ENCODE measurements around the gene ST6GALNAC4.
A peak's percentile ranks its signal among the peaks of the same experiment; 100 is the strongest.
"Not testable (repeated sequence)": the region's sequence is repeated elsewhere in the genome, so short reads cannot be mapped to it uniquely, and the experiment has no call there.

Gene ST6GALNAC4

GRCh38 chr9:127885508-127886281 is 31.1 kb downstream of the ST6GALNAC4 start:
- no peak for TF ChIP-seq POLR2A (IDR thresholded peaks at IDR 0.05; ENCODE audit: low read depth, low read length)
- FAIRE-seq (no peak), DNase-seq (ENCODE audit: insufficient read length, low spot score) (no peak)

GRCh38 chr9:127884976-127885490 is 31.8 kb downstream of the ST6GALNAC4 start:
- FAIRE-seq (no peak), DNase-seq (ENCODE audit: insufficient read length, low spot score) (no peak)
- no peak for TF ChIP-seq POLR2A (IDR thresholded peaks at IDR 0.05; ENCODE audit: low read depth, low read length)

- peak; percentile 19; the same call in 1 of the 2 replicates for TF ChIP-seq POLR2A (IDR thresholded peaks at IDR 0.05; ENCODE audit: low read depth, low read length)
- DNase-seq (ENCODE audit: insufficient read length, low spot score) (no peak), FAIRE-seq (no peak)
Measured at GRCh38 chr9:127884427-127884911, 32.4 kb downstream of the ST6GALNAC4 start.

GRCh38 chr9:127883959-127884358 is 32.9 kb downstream of the ST6GALNAC4 start:
- DNase-seq (ENCODE audit: insufficient read length, low spot score) (no peak), FAIRE-seq (no peak)
- TF ChIP-seq POLR2A (IDR thresholded peaks at IDR 0.05; ENCODE audit: low read depth, low read length) = no peak

GRCh38 chr9:127881715-127882114 is 35.1 kb downstream of the ST6GALNAC4 start:
- DNase-seq (ENCODE audit: insufficient read length, low spot score); FAIRE-seq: not testable (repeated sequence)

- FAIRE-seq (no peak), DNase-seq (ENCODE audit: insufficient read length, low spot score) (no peak)
- TF ChIP-seq POLR2A (IDR thresholded peaks at IDR 0.05; ENCODE audit: low read depth, low read length) = no peak
Measured at GRCh38 chr9:127880143-127880542, 36.7 kb downstream of the ST6GALNAC4 start.

- FAIRE-seq (no peak), DNase-seq (ENCODE audit: insufficient read length, low spot score) (no peak)
- TF ChIP-seq POLR2A (IDR thresholded peaks at IDR 0.05; ENCODE audit: low read depth, low read length) = no peak
Measured at GRCh38 chr9:127878652-127879390, 38.0 kb downstream of the ST6GALNAC4 start.

GRCh38 chr9:127878001-127878651 is 38.7 kb downstream of the ST6GALNAC4 start:
- FAIRE-seq = no peak
- no peak for DNase-seq (ENCODE audit: insufficient read length, low spot score)
- no peak for TF ChIP-seq POLR2A (IDR thresholded peaks at IDR 0.05; ENCODE audit: low read depth, low read length)

- no peak for FAIRE-seq
- peak; percentile 85 for DNase-seq (ENCODE audit: insufficient read length, low spot score)
- TF ChIP-seq POLR2A (IDR thresholded peaks at IDR 0.05; ENCODE audit: low read depth, low read length) = peak; percentile 87
Measured at GRCh38 chr9:127877566-127877998, 39.3 kb downstream of the ST6GALNAC4 start, which contains the start of gene AK1. AK1 (minus strand) TSS chr9:127877675; CDS start chr9:127874617, 3,058 bp downstream.

GRCh38 chr9:127876764-127877562 is 39.9 kb downstream of the ST6GALNAC4 start:
- FAIRE-seq = no peak
- peak; percentile 58 for DNase-seq (ENCODE audit: insufficient read length, low spot score)
- TF ChIP-seq POLR2A (IDR thresholded peaks at IDR 0.05; ENCODE audit: low read depth, low read length) = no peak

GRCh38 chr9:127876026-127876763 is 40.6 kb downstream of the ST6GALNAC4 start:
- no peak for FAIRE-seq
- no peak for DNase-seq (ENCODE audit: insufficient read length, low spot score)
- no peak for TF ChIP-seq POLR2A (IDR thresholded peaks at IDR 0.05; ENCODE audit: low read depth, low read length)

- DNase-seq (ENCODE audit: insufficient read length, low spot score) (peak; percentile 83), FAIRE-seq (no peak)
Measured at GRCh38 chr9:127875306-127875966, 41.4 kb downstream of the ST6GALNAC4 start.

More at GRCh38 chr9:127875306-127875966, 41.4 kb downstream of the ST6GALNAC4 start:
- TF ChIP-seq POLR2A (IDR thresholded peaks at IDR 0.05; ENCODE audit: low read depth, low read length) = no peak
